Activated naive CD4-positive, alpha-beta T cell treated with anti-CD3 and anti-CD28 coated beads for 36 hours (primary cell): Measurements from ENCODE around the gene COCH. TPM values are rescaled to one million over a fixed set of nuclear protein-coding genes. Genes with fewer than 3 reads are reported as not detected.

ENCODE experiments used
- total RNA-seq, 2 experiments: library from RNA; stranded (reverse); gene quantifications; one replicate each; pipeline ENCODE4 v1.2.3, GENCODE V29; 2021

The COCH gene
- total RNA-seq, 2 experiments from 2014 or later = 1.3 TPM

Other genes with a start within 250 kb of the COCH start
- gene AP4S1, start 151.1 kb downstream of the COCH start, total RNA-seq = 1 to 10 TPM; 1.6 to 2.9 TPM
- gene STRN3, start 151.8 kb downstream of the COCH start, total RNA-seq = 10 to 100 TPM; 12.6 to 13.8 TPM